NCI-H146 (cell line): ENCODE data around the gene PPP3CA.
A peak's percentile ranks its signal among the peaks of the same experiment; 100 is the strongest.
"Not testable (repeated sequence)": the region's sequence is repeated elsewhere in the genome, so short reads cannot be mapped to it uniquely, and the experiment has no call there.

Source experiments
- DNase-seq: peaks from one replicate; lab custom pipeline; 2025; lab: John Stamatoyannopoulos, UW

PPP3CA gene

GRCh38 chr4:101254776-101255175 lies 92.5 kb downstream of the PPP3CA start:
- no peak for DNase-seq

- DNase-seq: peak; percentile 1
These were observed 94.2 kb downstream of the PPP3CA start for GRCh38 chr4:101253121-101253520.

DNA sequence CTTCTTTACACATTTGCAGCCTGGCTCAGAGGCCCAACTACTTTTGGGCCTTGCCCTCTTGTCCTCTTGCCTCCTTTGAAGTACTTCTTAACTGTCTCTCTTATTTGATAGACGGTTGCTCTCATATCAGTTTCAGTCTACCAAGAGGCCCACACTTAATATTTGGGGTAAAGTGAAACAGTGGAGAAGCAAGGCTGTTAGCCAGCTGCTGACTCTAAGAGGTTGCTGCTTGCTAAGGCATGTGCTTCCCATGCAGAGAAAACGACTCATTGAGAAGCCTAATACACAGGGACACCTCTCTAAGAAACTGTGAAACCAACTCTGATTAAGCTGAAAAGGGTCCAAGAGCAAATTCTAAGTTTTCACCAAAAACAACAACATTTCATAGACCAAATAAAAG lies 94.6 kb downstream of the PPP3CA start:
- DNase-seq: no peak

GRCh38 chr4:101251261-101251660 lies 96.1 kb downstream of the PPP3CA start:
- DNase-seq: no peak

- DNase-seq: peak; percentile 11
These were observed 103.0 kb downstream of the PPP3CA start for GRCh38 chr4:101244349-101244748.

- no peak for DNase-seq
These were observed 104.9 kb downstream of the PPP3CA start for GRCh38 chr4:101242441-101242840.

DNA sequence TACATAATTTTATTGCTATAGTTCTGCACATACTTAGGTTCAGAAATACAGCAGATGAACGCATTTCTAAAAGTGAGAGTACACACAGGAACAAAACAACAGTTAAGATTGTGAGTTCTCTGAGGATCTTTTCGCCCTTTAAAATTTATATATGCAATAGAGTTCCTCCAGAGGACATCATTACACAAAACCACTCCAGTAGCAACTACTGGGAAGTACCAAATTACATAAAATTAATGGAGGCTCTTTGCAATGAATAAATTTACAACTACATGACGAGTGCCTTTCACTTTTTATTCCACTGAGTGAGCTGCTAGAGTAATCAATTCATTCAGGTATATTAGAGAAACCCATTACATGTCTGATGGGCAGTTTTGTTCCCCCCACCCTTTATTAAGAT lies 107.2 kb downstream of the PPP3CA start:
- no peak for DNase-seq

DNA sequence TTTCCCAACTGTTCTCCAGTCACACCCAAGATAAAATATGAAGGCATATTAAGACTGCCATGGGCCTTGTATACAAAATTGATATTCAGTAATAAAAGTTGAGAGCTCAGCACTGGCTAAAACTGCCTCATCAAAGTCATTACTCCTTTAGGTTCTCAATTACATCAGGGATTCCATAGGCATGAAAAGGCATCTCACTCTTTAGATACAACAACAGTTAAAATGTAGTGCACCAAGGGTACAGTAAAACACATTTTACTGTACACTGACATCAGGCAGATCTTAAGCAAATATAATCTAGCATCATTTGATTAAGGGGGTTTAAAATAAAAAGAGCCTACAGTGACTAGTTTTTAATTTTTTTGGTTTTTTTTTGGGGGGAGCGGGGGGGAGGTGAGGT lies 107.7 kb downstream of the PPP3CA start:
- DNase-seq: no peak

- no peak for DNase-seq
These were observed 108.6 kb downstream of the PPP3CA start for GRCh38 chr4:101238706-101239105.

GRCh38 chr4:101237773-101238172 lies 109.6 kb downstream of the PPP3CA start:
- DNase-seq: no peak

GRCh38 chr4:101236097-101236496 lies 111.2 kb downstream of the PPP3CA start:
- no peak for DNase-seq

DNA sequence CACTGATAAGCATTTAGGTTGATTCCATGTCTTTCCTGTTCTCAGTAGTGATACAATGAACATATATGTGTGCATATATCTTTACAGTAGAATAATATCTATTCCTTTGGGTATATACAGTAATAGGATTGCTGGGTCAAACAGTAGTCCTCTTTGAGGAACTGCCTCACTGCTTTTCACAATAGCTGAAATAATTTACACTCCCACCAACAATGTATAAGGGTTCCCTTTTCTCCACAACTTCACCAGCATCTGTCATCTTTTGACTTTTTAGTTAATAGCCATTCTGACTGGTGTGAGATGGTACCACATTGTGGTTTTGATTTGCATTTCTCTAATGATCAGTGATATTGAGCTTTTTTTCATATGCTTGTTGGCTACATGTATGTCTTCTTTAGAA lies 113.2 kb downstream of the PPP3CA start:
- not testable (repeated sequence) for DNase-seq

DNA sequence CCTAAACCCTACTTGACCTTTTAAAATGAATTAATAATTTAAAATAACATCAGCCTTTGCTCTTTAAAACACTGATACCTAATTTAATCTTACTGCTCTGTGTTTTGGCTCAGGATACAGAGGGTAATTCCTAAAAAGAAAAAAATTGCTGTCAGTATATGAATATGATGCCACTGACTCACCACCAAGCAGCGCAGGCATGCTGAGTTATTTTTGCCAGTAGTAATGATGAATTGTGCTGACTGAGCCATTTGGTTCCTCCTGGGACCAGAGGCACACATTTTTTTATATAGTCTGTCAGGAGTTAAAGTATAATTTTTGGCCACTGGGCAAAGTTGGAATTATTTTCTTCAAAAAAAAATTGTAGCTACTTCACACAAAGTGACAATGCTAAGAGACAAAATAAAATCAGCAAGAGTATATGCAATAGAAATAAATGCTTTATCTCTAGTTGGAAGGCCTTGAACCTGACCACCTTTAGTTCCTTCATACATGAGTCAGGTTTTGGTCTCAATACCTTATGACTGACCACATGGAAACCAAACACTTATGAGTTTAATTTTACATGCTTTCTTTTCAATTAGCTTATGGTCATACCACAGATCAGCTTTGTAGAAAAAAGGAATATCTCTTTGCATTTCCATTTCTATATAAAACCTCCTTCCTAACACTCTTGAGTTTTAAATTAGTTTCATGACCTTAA lies 115.1 kb downstream of the PPP3CA start:
- no peak for DNase-seq

GRCh38 chr4:101230801-101231426 lies 116.4 kb downstream of the PPP3CA start:
- DNase-seq: no peak

GRCh38 chr4:101229116-101229515 lies 118.2 kb downstream of the PPP3CA start:
- DNase-seq: no peak

GRCh38 chr4:101227715-101228114 lies 119.6 kb downstream of the PPP3CA start:
- DNase-seq: no peak

GRCh38 chr4:101224358-101225218 lies 122.7 kb downstream of the PPP3CA start:
- no peak for DNase-seq

DNA sequence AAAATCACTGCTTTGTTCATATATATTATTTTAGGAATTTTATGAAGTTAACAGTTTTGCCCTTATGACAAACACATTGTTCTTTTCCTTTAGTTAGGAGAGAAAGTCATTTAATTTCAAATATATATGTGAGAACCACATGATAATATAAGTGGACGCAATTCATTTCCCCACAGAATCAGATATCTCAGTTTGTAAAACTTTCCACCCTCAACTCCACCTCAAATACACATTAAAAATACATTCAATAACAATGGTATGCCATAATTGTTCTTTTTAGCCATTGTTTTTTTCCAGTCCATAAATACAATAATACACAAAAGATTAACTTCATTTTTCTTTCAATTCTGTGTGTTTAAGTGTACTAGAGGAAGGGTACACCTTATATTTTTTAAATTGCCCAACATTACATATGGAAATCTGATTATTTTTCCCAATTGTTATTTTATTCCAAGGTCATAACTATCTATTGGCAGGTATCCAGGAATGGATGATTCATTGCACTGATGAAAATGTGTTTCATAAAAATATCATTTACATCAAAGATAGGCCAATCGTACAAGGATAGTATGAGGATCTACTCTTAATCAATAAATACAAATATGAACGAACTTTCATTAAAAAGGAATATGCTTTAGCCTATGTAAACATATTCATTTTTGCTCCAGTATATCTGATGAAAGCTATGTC lies 125.0 kb downstream of the PPP3CA start:
- no peak for DNase-seq

GRCh38 chr4:101221294-101221693 lies 126.0 kb downstream of the PPP3CA start:
- no peak for DNase-seq

GRCh38 chr4:101218894-101219293 lies 128.4 kb downstream of the PPP3CA start:
- no peak for DNase-seq

GRCh38 chr4:101218346-101218745 lies 129.0 kb downstream of the PPP3CA start:
- DNase-seq: no peak

DNA sequence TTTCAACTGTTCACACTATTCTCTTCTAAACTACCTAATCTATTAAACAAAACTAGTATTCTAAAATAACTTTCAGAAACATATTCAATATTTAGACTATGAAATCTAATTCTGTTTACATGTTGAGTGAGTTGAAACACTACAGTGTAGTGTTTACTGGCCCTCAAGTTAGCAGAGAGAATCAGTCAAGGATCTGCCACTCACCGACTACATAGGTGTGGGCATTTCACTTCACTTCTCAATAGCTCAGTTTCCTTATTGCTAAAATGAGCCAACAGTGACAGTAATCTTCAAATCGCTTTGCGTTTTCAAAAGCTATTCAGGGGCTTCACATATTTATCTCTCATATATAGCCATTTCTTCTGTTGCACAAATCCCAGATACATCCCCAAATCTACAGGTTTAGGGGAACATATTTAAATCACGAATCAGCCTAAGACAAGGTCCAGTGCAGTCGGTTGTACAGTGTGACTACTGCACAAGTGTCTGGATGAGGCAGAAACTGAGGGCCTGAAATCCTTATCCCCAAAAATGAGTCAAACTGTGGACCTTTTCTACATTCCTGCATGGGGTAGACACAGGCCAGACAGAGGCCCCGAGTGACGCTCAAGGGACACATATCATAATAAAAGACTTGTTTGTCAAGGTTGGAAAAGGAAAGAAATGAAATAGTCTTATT lies 129.8 kb downstream of the PPP3CA start:
- DNase-seq: no peak
